ENCODE results near the gene FBXO27. TPM values are rescaled to one million over a fixed set of nuclear protein-coding genes. Genes with fewer than 3 reads are reported as not detected.
A peak's percentile ranks its signal among the peaks of the same experiment; 100 is the strongest.
"Not testable (repeated sequence)": the region's sequence is repeated elsewhere in the genome, so short reads cannot be mapped to it uniquely, and the experiment has no call there.

The FBXO27 gene
- total RNA-seq, 1 experiment from 2014 or later = 48.5 TPM

DNA sequence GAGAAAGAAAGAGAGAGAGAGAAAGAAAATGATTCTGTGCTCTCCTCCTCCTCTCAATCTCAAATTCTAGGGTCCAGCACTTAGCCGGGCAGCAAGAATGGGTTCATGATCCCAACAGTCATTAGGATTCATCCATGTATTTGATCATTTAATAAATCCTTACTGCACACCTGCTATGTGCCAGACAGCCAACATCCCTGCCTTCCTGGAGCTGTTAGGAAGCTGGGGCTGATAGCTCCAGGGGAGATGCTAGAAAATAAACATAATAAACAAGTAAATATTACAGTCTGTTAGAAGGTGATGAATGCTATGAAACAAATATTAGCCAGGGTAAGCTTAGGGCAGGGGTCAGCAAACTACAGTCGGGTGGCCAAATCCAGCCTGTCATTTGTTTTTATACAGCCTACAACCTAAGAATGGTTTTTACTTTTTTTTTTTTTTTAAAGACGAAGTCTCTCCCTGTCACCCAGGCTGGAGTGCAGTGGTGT, 41.9 kb upstream of the FBXO27 start:
- H3K4me2 ChIP-seq = peak overlapping the region; percentile 53
- no peak for DNase-seq

DNA sequence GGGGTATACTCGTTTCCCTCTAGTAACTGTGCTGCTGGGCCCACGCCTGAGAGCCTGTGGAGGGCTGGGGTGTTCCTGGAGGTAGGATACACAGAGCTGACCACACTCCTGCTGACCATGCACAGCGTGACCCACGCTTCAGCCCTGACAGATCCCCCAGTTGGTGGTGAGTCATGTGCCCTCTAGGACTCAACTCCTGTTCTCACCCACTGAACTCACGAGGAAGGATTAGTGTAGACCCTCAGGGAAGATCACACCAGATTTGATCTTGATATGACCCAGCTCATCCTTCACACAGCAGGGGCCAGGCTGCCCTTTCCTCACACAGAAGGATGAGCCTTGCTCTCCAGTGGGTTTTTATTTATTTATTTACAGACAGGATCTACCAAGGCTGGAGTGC, 38.5 kb upstream of the FBXO27 start:
- no peak overlapping the region for H3K4me2 ChIP-seq
- no TSS peak for BruUV-seq (replicated peaks)
- POLR2A ChIA-PET (ENCODE audit: unreplicated experiment) = interaction anchor here (0.5 kb wide), 1 partner anchor 25 kb away, joined by 6 read pairs; no protein-coding TSS in a partner anchor

More for the DNA sequence above, 41.9 kb upstream of the FBXO27 start:
- peaks cover 42% of the 10 kb centered on the region for H3F3A ChIP-seq (ENCODE audit: insufficient read depth, low read depth)
- no peaks in the 10 kb centered on the region for H3K36me3 ChIP-seq (ENCODE audit: low read depth)
- H3K9me3 ChIP-seq (ENCODE audit: insufficient read depth, low read depth) = no peaks in the 10 kb centered on the region
- H4K20me1 ChIP-seq (ENCODE audit: insufficient read depth) = no peaks in the 10 kb centered on the region
- intact Hi-C loops (cut with micrococcal nuclease; ENCODE audit: unreplicated experiment) = no loop called here
- BruUV-seq (replicated peaks) = TSS peak; percentile 70
- no peak overlapping the region; the same call in 1 of the 2 replicates for H3K4me3 ChIP-seq
- H3K4me1 ChIP-seq (replicated peaks; ENCODE audit: insufficient read depth) = peaks cover 57% of the 10 kb centered on the region
- ChIA-PET POLR2A (ENCODE audit: unreplicated experiment) (interaction anchor here (0.5 kb wide), 1 partner anchor 674 kb away, joined by 3 read pairs; no protein-coding TSS in a partner anchor), CTCF (interaction anchor here (0.5 to 0.8 kb wide), 2 partner anchors 11 to 43 kb away, joined by 3 to 6 read pairs; no protein-coding TSS in a partner anchor)
- H2AFZ ChIP-seq = peak overlapping the region; percentile 26; the same call in 1 of the 2 replicates
- peak overlapping the region; percentile 89 for H3K27ac ChIP-seq
- H3K9me2 ChIP-seq (ENCODE audit: insufficient read depth) = no peaks in the 10 kb centered on the region
- peaks cover 9% of the 10 kb centered on the region for H3K79me2 ChIP-seq (ENCODE audit: low read depth)
- no peaks in the 10 kb centered on the region for H3K27me3 ChIP-seq (ENCODE audit: insufficient read depth, low read depth)
- TF ChIP-seq, protein P1, sequence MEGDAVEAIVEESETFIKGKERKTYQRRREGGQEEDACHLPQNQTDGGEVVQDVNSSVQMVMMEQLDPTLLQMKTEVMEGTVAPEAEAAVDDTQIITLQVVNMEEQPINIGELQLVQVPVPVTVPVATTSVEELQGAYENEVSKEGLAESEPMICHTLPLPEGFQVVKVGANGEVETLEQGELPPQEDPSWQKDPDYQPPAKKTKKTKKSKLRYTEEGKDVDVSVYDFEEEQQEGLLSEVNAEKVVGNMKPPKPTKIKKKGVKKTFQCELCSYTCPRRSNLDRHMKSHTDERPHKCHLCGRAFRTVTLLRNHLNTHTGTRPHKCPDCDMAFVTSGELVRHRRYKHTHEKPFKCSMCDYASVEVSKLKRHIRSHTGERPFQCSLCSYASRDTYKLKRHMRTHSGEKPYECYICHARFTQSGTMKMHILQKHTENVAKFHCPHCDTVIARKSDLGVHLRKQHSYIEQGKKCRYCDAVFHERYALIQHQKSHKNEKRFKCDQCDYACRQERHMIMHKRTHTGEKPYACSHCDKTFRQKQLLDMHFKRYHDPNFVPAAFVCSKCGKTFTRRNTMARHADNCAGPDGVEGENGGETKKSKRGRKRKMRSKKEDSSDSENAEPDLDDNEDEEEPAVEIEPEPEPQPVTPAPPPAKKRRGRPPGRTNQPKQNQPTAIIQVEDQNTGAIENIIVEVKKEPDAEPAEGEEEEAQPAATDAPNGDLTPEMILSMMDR (conservative IDR thresholded peaks at IDR 0.05) = no peak
- TF ChIP-seq EZH2 (IDR thresholded peaks at IDR 0.05; ENCODE audit: low read depth) = no peak

DNA sequence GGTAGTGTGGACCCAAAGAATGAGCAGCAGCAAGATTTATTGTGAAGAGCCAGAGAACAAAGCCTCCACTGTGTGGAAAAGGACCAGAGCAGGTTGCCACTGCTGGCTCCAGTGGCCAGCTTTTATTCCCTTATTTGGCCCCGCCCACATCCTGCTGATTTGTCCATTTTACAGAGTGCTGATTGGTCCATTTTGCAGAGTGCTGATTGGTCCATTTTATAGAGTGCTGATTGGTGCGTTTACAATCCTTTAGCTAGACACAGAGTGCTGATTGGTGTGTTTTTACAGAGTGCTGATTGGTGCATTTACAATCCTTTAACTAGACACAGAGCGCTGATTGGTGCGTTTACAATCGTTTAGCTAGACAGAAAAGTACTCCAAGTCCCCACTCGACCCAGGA, 35.9 kb upstream of the FBXO27 start:
- H3K4me3 ChIP-seq; H3K4me2 ChIP-seq; H3K36me3 ChIP-seq (ENCODE audit: low read depth); H3K27me3 ChIP-seq (ENCODE audit: insufficient read depth, low read depth); H4K20me1 ChIP-seq (ENCODE audit: insufficient read depth); H3K9me3 ChIP-seq (ENCODE audit: insufficient read depth, low read depth); H3K79me2 ChIP-seq (ENCODE audit: low read depth); BruUV-seq (replicated peaks); POLR2A ChIA-PET (ENCODE audit: unreplicated experiment); CTCF ChIA-PET; H3K9me2 ChIP-seq (ENCODE audit: insufficient read depth); H3K27ac ChIP-seq; intact Hi-C loops (cut with micrococcal nuclease; ENCODE audit: unreplicated experiment); DNase-seq; H2AFZ ChIP-seq: not testable (repeated sequence)
- Histone ChIP-seq H3F3A (ENCODE audit: insufficient read depth, low read depth) (peaks cover 11% of the 10 kb centered on the region), H3K4me1 (replicated peaks; ENCODE audit: insufficient read depth) (peaks cover 22% of the 10 kb centered on the region)

More for the DNA sequence above, 38.5 kb upstream of the FBXO27 start:
- peak in 1 of 2 experiments; percentile 53 for DNase-seq
- no peak overlapping the region for H3K4me3 ChIP-seq
- H3K79me2 ChIP-seq (ENCODE audit: low read depth) = no peaks in the 10 kb centered on the region
- H3K9me3 ChIP-seq (ENCODE audit: insufficient read depth, low read depth) = no peaks in the 10 kb centered on the region
- no peaks in the 10 kb centered on the region for H3K9me2 ChIP-seq (ENCODE audit: insufficient read depth)
- no peaks in the 10 kb centered on the region for H4K20me1 ChIP-seq (ENCODE audit: insufficient read depth)
- no peaks in the 10 kb centered on the region for H3K27me3 ChIP-seq (ENCODE audit: insufficient read depth, low read depth)
- peaks cover 24% of the 10 kb centered on the region for H3F3A ChIP-seq (ENCODE audit: insufficient read depth, low read depth)
- peaks cover 40% of the 10 kb centered on the region for H3K4me1 ChIP-seq (replicated peaks; ENCODE audit: insufficient read depth)
- TF ChIP-seq, protein P1 (conservative IDR thresholded peaks at IDR 0.05) = no peak
- TF ChIP-seq EZH2 (IDR thresholded peaks at IDR 0.05; ENCODE audit: low read depth) = no peak
- peak overlapping the region; percentile 10; the same call in 1 of the 2 replicates for H3K27ac ChIP-seq
- intact Hi-C loops (cut with micrococcal nuclease; ENCODE audit: unreplicated experiment) = no loop called here
- CTCF ChIA-PET = no interaction called here
- no peaks in the 10 kb centered on the region for H3K36me3 ChIP-seq (ENCODE audit: low read depth)
- H2AFZ ChIP-seq = no peak overlapping the region

DNA sequence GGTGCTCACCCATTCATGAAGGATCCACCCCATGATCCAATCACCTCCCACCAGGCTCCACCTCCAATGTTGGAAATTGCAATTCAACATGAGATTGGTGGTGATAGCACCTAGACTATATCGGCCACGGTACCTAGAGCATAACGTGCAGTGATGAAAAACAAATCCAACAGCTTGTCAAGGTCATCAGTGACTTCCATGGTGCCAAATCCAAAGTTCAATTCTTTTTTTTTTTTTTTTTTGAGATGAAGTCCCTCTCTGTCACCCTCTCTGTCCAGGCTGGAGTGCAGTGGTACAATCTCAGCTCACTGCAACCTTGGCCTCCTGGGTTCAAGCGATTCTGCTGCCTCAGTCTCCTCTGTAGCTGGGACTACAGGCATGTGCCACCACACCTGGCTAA, 34.8 kb upstream of the FBXO27 start:
- Histone ChIP-seq H3K4me1 (replicated peaks; ENCODE audit: insufficient read depth) (peaks cover 13% of the 10 kb centered on the region), H3K9me2 (ENCODE audit: insufficient read depth) (no peaks in the 10 kb centered on the region), H3K4me2 (no peak overlapping the region), H3K27ac (no peak overlapping the region), H2AFZ (no peak overlapping the region), H3K9me3 (ENCODE audit: insufficient read depth, low read depth) (no peaks in the 10 kb centered on the region), H3K36me3 (ENCODE audit: low read depth) (no peaks in the 10 kb centered on the region), H3F3A (ENCODE audit: insufficient read depth, low read depth) (0 out of 2 replicates have a peak, but pooled peaks cover 4% of the 10 kb centered on the region), H3K27me3 (ENCODE audit: insufficient read depth, low read depth) (no peaks in the 10 kb centered on the region), H3K79me2 (ENCODE audit: low read depth) (no peaks in the 10 kb centered on the region), H4K20me1 (ENCODE audit: insufficient read depth) (no peaks in the 10 kb centered on the region), H3K4me3 (no peak overlapping the region)
- TF ChIP-seq, protein P1 (conservative IDR thresholded peaks at IDR 0.05) = no peak
- TF ChIP-seq EZH2 (IDR thresholded peaks at IDR 0.05; ENCODE audit: low read depth) = no peak
- BruUV-seq (replicated peaks) = no TSS peak
- POLR2A ChIA-PET (ENCODE audit: unreplicated experiment) = no interaction called here
- no peak for DNase-seq
- intact Hi-C loops (cut with micrococcal nuclease; ENCODE audit: unreplicated experiment) = no loop called here
- CTCF ChIA-PET = no interaction called here

Measured in PC-9 (cell line).